Neural crest cell (in vitro differentiated cells): ENCODE data around the gene MTX1. TPM values are rescaled to one million over a fixed set of nuclear protein-coding genes. Genes with fewer than 3 reads are reported as not detected.
A peak's percentile ranks its signal among the peaks of the same experiment; 100 is the strongest.

Experiments used
- DNase-seq: peaks from one replicate; pipeline ENCODE4 v3.0.0; 2021; ENCODE audit warnings: low read depth, mixed read lengths, low spot score
- H3K27ac Mint-ChIP-seq: one replicate; pipeline ENCODE4 v1.8.0; 2021; ENCODE audit warnings: mild to moderate bottlenecking, mixed read lengths; ENCODE audit not compliant: unreplicated experiment
- H3K27me3 Mint-ChIP-seq: 2 replicates; pipeline ENCODE4 v1.8.0; 2021; ENCODE audit warnings: low read depth, mild to moderate bottlenecking, mixed read lengths
- H3K36me3 Mint-ChIP-seq: 2 replicates; pipeline ENCODE4 v1.8.0; 2021; ENCODE audit warnings: low read depth, mild to moderate bottlenecking, mixed read lengths
- H3K4me1 Mint-ChIP-seq: 2 replicates; pipeline ENCODE4 v1.8.0; 2021; ENCODE audit warnings: mixed read lengths
- H3K4me3 Mint-ChIP-seq: one replicate; pipeline ENCODE4 v1.8.0; 2021; ENCODE audit warnings: mild to moderate bottlenecking, mixed read lengths
- H3K9me3 Mint-ChIP-seq: 2 replicates; pipeline ENCODE4 v1.8.0; 2021; ENCODE audit warnings: mixed read lengths
- CTCF ChIP-seq: fragments of 200-600 bp; sonication (generic); conservative IDR thresholded peaks from 2 replicates; pipeline ENCODE4 v1.5.0; 2021; ENCODE audit warnings: antibody characterized with exemption, mild to moderate bottlenecking
- total RNA-seq: library from RNA; stranded (reverse); gene quantifications from 2 replicates; pipeline ENCODE4 v1.2.1, GENCODE V29; 2021

Gene MTX1
- total RNA-seq, 1 donor from 2014 or later, result 38.3 TPM

GRCh38 chr1:155196893-155197638 is 11.4 kb upstream of the MTX1 start:
- Mint-ChIP-seq H3K36me3 (peaks cover 33% of the 10 kb centered on the region), H3K27me3 (peaks cover 5% of the 10 kb centered on the region), H3K4me1 (peaks cover 69% of the 10 kb centered on the region), H3K4me3 (peak overlapping the region; percentile 96), H3K27ac (peak overlapping the region; percentile 93), H3K9me3 (no peaks in the 10 kb centered on the region)
- no peak for TF ChIP-seq CTCF
- no peak for DNase-seq

- TF ChIP-seq CTCF, result no peak
- DNase-seq, result no peak
- H3K27ac Mint-ChIP-seq, result no peak overlapping the region
- peaks cover 37% of the 10 kb centered on the region for H3K36me3 Mint-ChIP-seq
- H3K27me3 Mint-ChIP-seq, result peaks cover 5% of the 10 kb centered on the region
- peak overlapping the region; percentile 96 for H3K4me3 Mint-ChIP-seq
- peaks cover 67% of the 10 kb centered on the region for H3K4me1 Mint-ChIP-seq
- H3K9me3 Mint-ChIP-seq, result no peaks in the 10 kb centered on the region
Observed at GRCh38 chr1:155197901-155198546, 10.5 kb upstream of the MTX1 start.

GRCh38 chr1:155198547-155198906 is 10.0 kb upstream of the MTX1 start:
- no peak for DNase-seq
- no peaks in the 10 kb centered on the region for H3K9me3 Mint-ChIP-seq
- H3K27me3 Mint-ChIP-seq, result peaks cover 8% of the 10 kb centered on the region
- peaks cover 41% of the 10 kb centered on the region for H3K36me3 Mint-ChIP-seq
- H3K4me3 Mint-ChIP-seq, result peak overlapping the region; percentile 96
- no peak overlapping the region for H3K27ac Mint-ChIP-seq
- H3K4me1 Mint-ChIP-seq, result peaks cover 65% of the 10 kb centered on the region
- no peak for TF ChIP-seq CTCF

DNA sequence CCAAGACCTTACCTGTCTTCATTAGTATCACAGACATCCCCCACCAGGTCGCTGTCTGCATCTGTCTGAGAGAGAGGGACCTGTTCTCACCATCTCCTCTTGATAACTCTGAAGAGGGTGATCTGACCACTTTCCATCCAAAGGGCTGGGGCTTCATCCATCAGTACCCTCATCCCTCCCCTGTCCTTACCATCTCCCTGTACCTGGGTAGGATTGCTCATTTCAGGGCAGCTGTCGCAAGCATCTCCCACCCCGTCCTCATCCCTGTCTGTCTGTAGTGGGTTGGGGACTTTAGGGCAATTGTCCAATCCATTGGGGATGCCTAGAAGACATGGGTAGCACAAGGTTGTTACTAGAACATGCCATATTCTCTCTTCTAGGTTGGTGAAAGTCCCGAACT is 8.7 kb upstream of the MTX1 start:
- Mint-ChIP-seq H3K4me3 (peak overlapping the region; percentile 83), H3K27ac (no peak overlapping the region), H3K27me3 (peaks cover 11% of the 10 kb centered on the region), H3K36me3 (peaks cover 41% of the 10 kb centered on the region), H3K4me1 (peaks cover 55% of the 10 kb centered on the region), H3K9me3 (no peaks in the 10 kb centered on the region)
- no peak for TF ChIP-seq CTCF
- no peak for DNase-seq

DNA sequence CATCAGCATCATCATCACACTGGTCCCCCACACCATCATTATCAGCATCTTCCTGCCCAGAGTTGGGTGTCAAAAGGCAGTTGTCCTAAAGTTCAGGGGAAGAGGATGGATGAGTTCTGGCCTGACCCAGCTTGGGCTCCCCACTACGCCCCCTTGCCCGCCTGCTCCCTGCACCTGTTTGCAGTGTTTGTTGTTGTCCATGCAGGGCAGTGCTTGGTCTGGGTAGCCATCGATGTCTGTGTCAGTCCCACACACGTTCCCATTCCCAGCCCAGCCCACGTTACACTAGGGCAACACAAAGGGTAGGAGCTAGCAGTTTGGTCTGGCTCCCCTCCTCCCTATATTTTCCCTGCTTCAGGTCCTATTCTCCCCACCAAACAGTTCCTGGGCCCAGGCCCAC is 7.6 kb upstream of the MTX1 start:
- Mint-ChIP-seq H3K36me3 (peaks cover 41% of the 10 kb centered on the region), H3K27ac (no peak overlapping the region), H3K27me3 (peaks cover 18% of the 10 kb centered on the region), H3K4me1 (peaks cover 49% of the 10 kb centered on the region), H3K4me3 (peak overlapping the region; percentile 83), H3K9me3 (no peaks in the 10 kb centered on the region)
- no peak for DNase-seq
- TF ChIP-seq CTCF, result no peak
